IMR-90 (cell line): Measurements from ENCODE around the gene WDCP. TPM values are rescaled to one million over a fixed set of nuclear protein-coding genes. Genes with fewer than 3 reads are reported as not detected.
"Not testable (repeated sequence)": the region's sequence is repeated elsewhere in the genome, so short reads cannot be mapped to it uniquely, and the experiment has no call there.

ENCODE experiments used
- ATAC-seq: fragments of 200-7000 bp; cut with Tn5 transposase; 2 replicates; pipeline ENCODE4 v1.9.1; 2020; ENCODE audit warnings: low read depth, mild to moderate bottlenecking, moderate library complexity
- BruUV-seq: library from RNA; stranded (reverse); fragments of 400-500 nt; replicated peaks from 2 replicates; lab custom pipeline; 2021; lab: Mats Ljungman, UMichigan
- CTCF ChIA-PET: fragments of 300-600 bp; formaldehyde crosslinking; extraction: SDS; loops from one replicate; lab custom pipeline; 2021; ENCODE audit warnings: antibody characterized with exemption; lab: Yijun Ruan, JAX
- POLR2A ChIA-PET: fragments of 300-600 bp; sonication (Branson Sonifier 250); formaldehyde crosslinking; loops from one replicate; lab custom pipeline; 2022; ENCODE audit warnings: antibody characterized with exemption; ENCODE audit not compliant: unreplicated experiment; lab: Charles Lee
- DNase-seq: peaks from one replicate; pipeline ENCODE4 v3.0.0; 2013
- H2AFZ ChIP-seq: replicated peaks from 2 replicates; pipeline ENCODE3; 2013; ENCODE audit warnings: low read length, mild to moderate bottlenecking; ENCODE audit not compliant: poor library complexity
- H2AK5ac ChIP-seq: 2 replicates; pipeline ENCODE4 v1.6.1; 2013; ENCODE audit warnings: low read depth, low read length, inconsistent platforms
- H2AK9ac ChIP-seq: replicated peaks from 2 replicates; pipeline ENCODE3; 2013; ENCODE audit warnings: mild to moderate bottlenecking, low read depth, low read length, moderate library complexity; ENCODE audit not compliant: poor library complexity
- H2BK120ac ChIP-seq: 2 replicates; pipeline ENCODE4 v1.6.1; 2013; ENCODE audit warnings: low read depth, low read length, inconsistent platforms
- H2BK15ac ChIP-seq: 3 replicates; pipeline ENCODE4 v1.6.1; 2013; ENCODE audit warnings: low read depth, low read length, inconsistent platforms
- H2BK20ac ChIP-seq: 2 replicates; pipeline ENCODE4 v1.6.1; 2013; ENCODE audit warnings: low read depth, mild to moderate bottlenecking, inconsistent platforms, low read length, moderate library complexity
- H2BK5ac ChIP-seq: 2 replicates; pipeline ENCODE4 v1.6.1; 2013; ENCODE audit warnings: mild to moderate bottlenecking, low read depth, low read length, inconsistent platforms; ENCODE audit not compliant: poor library complexity, severe bottlenecking
- H3K14ac ChIP-seq: replicated peaks from 2 replicates; pipeline ENCODE4 v1.6.1; 2013; ENCODE audit warnings: low read depth, low read length, inconsistent platforms
- H3K18ac ChIP-seq: 2 replicates; pipeline ENCODE4 v1.6.1; 2013; ENCODE audit warnings: low read depth, low read length, control low read depth
- H3K23ac ChIP-seq: 2 replicates; pipeline ENCODE4 v1.6.1; 2013; ENCODE audit warnings: low read depth, low read length, inconsistent platforms
- H3K27ac ChIP-seq: 2 replicates; pipeline ENCODE4 v1.5.1; 2013; ENCODE audit warnings: mild to moderate bottlenecking, control low read depth, low read length; ENCODE audit not compliant: insufficient read depth
- H3K27me3 ChIP-seq: 2 replicates; pipeline ENCODE4 v1.6.1; 2013; ENCODE audit warnings: low read length; ENCODE audit not compliant: control insufficient read depth, insufficient read depth
- H3K36me3 ChIP-seq: 2 replicates; pipeline ENCODE4 v1.6.1; 2013; ENCODE audit warnings: low read length, mixed read lengths; ENCODE audit not compliant: control insufficient read depth, insufficient read depth
- H3K4ac ChIP-seq: 2 replicates; pipeline ENCODE4 v1.6.1; 2013; ENCODE audit warnings: low read depth, low read length, inconsistent platforms
- H3K4me1 ChIP-seq: 2 replicates; pipeline ENCODE4 v1.6.1; 2013; ENCODE audit warnings: low read length, mixed read lengths; ENCODE audit not compliant: control insufficient read depth, insufficient read depth
- H3K4me2 ChIP-seq: 2 replicates; pipeline ENCODE4 v1.6.1; 2013; ENCODE audit warnings: low read depth, mild to moderate bottlenecking, control low read depth, low read length, moderate library complexity
- H3K4me3 ChIP-seq: 2 replicates; pipeline ENCODE4 v1.5.1; 2013; ENCODE audit warnings: low read depth, mild to moderate bottlenecking, control low read depth, low read length, moderate library complexity; ENCODE audit not compliant: insufficient read depth
- H3K56ac ChIP-seq: 2 replicates; pipeline ENCODE4 v1.6.1; 2013; ENCODE audit warnings: low read length, inconsistent platforms; ENCODE audit not compliant: insufficient read depth; ENCODE audit errors: extremely low read depth
- H3K79me1 ChIP-seq, 2 experiments: 2 replicates each; pipeline ENCODE4 v1.6.1; 2013; ENCODE audit warnings: low read length in 2 of 2, inconsistent platforms in 1 of 2, low read depth in 1 of 2
- H3K9ac ChIP-seq: 2 replicates; pipeline ENCODE4 v1.6.1; 2013; ENCODE audit warnings: low read depth, low read length, control low read depth
- H3K9me1 ChIP-seq: 2 replicates; pipeline ENCODE4 v1.6.1; 2013; ENCODE audit warnings: low read length, inconsistent platforms; ENCODE audit not compliant: insufficient read depth
- H3K9me3 ChIP-seq: 2 replicates; pipeline ENCODE4 v1.6.1; 2013; ENCODE audit warnings: low read length; ENCODE audit not compliant: control insufficient read depth, insufficient read depth
- H4K20me1 ChIP-seq: 2 replicates; pipeline ENCODE4 v1.6.1; 2013; ENCODE audit warnings: low read length, inconsistent platforms; ENCODE audit not compliant: insufficient read depth
- H4K5ac ChIP-seq: 2 replicates; pipeline ENCODE4 v1.6.1; 2013; ENCODE audit warnings: mild to moderate bottlenecking, low read depth, low read length, control low read depth
- H4K8ac ChIP-seq, 2 experiments: 2 replicates each; pipeline ENCODE4 v1.6.1; 2013; ENCODE audit warnings: low read depth in 2 of 2, low read length in 2 of 2, control low read depth in 1 of 2, inconsistent platforms in 1 of 2
- H4K91ac ChIP-seq: 2 replicates; pipeline ENCODE4 v1.6.1; 2013; ENCODE audit warnings: low read depth, low read length, inconsistent platforms; ENCODE audit not compliant: insufficient read depth
- BHLHE40 ChIP-seq: fragments of 150-350 bp; IDR thresholded peaks from 2 replicates; pipeline ENCODE4 v1.6.1; 2016; ENCODE audit warnings: mild to moderate bottlenecking, low read depth, low read length
- FOS ChIP-seq: fragments of 150-350 bp; IDR thresholded peaks from 2 replicates; pipeline ENCODE4 v1.6.1; 2016; ENCODE audit warnings: low read depth, low read length
- MAZ ChIP-seq: IDR thresholded peaks from 2 replicates; pipeline ENCODE4 v1.6.1; 2012; ENCODE audit warnings: low read depth, mild to moderate bottlenecking, low read length, improper control_type of control experiment, moderate library complexity, borderline replicate concordance
- MXI1 ChIP-seq: IDR thresholded peaks from 2 replicates; pipeline ENCODE4 v1.6.1; 2012; ENCODE audit warnings: low read depth, mild to moderate bottlenecking, low read length, moderate library complexity, borderline replicate concordance
- SMC3 ChIP-seq: fragments of 150-350 bp; IDR thresholded peaks from 2 replicates; pipeline ENCODE4 v1.6.1; 2016; ENCODE audit warnings: low read depth, mild to moderate bottlenecking, antibody characterized with exemption, low read length, moderate library complexity
- WGBS, 2 experiments: methylation state at CpG; one replicate each; pipeline versions ENCODE4 v1.1.5 to v1.1.7; 2013; ENCODE audit warnings: missing lambda C conversion rate in 2 of 2; ENCODE audit not compliant: insufficient read length in 1 of 2; ENCODE audit errors: extremely low coverage in 2 of 2; 5-methylcytosine and 5-hydroxymethylcytosine counted together
- dilution Hi-C: fragments of 300-500 bp; cut with HindIII; formaldehyde crosslinking; loops from one replicate; pipeline ENCODE4 v1.14.3; 2018; ENCODE audit warnings: low sequenced_read_pairs; ENCODE audit not compliant: unreplicated experiment
- in situ Hi-C: fragments of 300-500 bp; cut with MboI; formaldehyde crosslinking; loops from 3 replicates; pipeline ENCODE4 v1.14.3; 2019; ENCODE audit warnings: low sequenced_read_pairs, inconsistent platforms, mixed read lengths
- intact Hi-C: fragments of 100-400 bp; cut with micrococcal nuclease; formaldehyde crosslinking; loops from 2 replicates; pipeline ENCODE4 v1.10.0; 2022
- polyA plus RNA-seq, 3 experiments: library from polyadenylated mRNA; depleted of rRNA; stranded (reverse); fragments of >200 nt; gene quantifications; 2 replicates each; pipeline ENCODE4 v1.2.3, GENCODE V29; 2012; ENCODE audit warnings: low replicate concordance in 1 of 3
- total RNA-seq: library from RNA; depleted of rRNA; stranded (reverse); fragments of >200 nt; gene quantifications from 2 replicates; pipeline ENCODE4 v1.2.3, GENCODE V29; 2012
- TF ChIP-seq, protein P1 (sequence below): conservative IDR thresholded peaks from 2 replicates; pipeline ENCODE4 v1.5.1; 2012; ENCODE audit warnings: mild to moderate bottlenecking, low read depth, low read length, improper control_type of control experiment
- TF ChIP-seq, protein P2 (sequence below): fragments of 150-350 bp; IDR thresholded peaks from 2 replicates; pipeline ENCODE4 v1.6.1; 2017; ENCODE audit warnings: mild to moderate bottlenecking, antibody characterized with exemption, low read length, low read depth

Gene WDCP
- total and polyA plus RNA-seq, 2 of the 4 experiments (the other 2 are of a cell fraction), result 6.8 to 18.6 TPM

DNA sequence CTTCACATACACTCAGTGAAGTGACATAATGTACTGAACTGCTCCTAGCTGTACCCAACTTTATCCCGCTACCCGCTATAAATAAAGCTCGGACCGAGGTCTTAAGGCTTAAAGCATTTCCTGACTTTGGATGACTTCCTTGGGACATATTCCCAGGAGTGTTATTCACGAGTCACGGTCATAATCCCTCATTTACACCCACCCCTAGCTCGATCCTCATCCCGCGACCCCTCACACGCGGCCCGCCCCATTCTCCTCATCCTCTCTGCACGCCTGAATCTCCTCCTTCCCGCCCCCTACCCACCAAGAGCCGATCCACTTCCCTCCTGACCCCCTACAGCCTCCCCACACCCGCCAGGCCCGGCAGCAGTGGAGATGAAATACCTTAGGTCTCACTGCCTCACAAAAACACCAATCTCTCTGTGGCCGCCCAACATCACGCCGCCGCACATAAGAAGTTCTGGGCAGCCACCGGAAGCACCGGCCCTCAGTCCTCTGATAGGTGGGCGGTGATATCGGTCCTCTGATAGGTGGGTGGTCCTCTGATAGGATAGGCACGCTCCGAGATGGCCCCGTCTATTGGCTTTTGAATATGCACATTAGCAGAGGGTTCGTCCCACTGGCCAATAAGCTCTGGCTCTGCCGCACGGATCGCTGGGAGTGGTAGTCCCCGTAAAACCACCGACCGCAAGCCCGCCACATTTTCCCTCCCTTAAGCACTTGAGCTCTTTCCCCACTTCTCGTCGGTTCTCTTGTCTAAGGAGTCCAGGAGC lies at the start of gene WDCP (continued):
- TF ChIP-seq, protein P1, sequence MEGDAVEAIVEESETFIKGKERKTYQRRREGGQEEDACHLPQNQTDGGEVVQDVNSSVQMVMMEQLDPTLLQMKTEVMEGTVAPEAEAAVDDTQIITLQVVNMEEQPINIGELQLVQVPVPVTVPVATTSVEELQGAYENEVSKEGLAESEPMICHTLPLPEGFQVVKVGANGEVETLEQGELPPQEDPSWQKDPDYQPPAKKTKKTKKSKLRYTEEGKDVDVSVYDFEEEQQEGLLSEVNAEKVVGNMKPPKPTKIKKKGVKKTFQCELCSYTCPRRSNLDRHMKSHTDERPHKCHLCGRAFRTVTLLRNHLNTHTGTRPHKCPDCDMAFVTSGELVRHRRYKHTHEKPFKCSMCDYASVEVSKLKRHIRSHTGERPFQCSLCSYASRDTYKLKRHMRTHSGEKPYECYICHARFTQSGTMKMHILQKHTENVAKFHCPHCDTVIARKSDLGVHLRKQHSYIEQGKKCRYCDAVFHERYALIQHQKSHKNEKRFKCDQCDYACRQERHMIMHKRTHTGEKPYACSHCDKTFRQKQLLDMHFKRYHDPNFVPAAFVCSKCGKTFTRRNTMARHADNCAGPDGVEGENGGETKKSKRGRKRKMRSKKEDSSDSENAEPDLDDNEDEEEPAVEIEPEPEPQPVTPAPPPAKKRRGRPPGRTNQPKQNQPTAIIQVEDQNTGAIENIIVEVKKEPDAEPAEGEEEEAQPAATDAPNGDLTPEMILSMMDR, result no peak
- TF ChIP-seq BHLHE40 (no peak), MXI1 (peak; percentile 62; the same call in 1 of the 2 replicates), MAZ (no peak), SMC3 (no peak), FOS (peak; percentile 14; the same call in 1 of the 2 replicates)
- TF ChIP-seq, protein P2, sequence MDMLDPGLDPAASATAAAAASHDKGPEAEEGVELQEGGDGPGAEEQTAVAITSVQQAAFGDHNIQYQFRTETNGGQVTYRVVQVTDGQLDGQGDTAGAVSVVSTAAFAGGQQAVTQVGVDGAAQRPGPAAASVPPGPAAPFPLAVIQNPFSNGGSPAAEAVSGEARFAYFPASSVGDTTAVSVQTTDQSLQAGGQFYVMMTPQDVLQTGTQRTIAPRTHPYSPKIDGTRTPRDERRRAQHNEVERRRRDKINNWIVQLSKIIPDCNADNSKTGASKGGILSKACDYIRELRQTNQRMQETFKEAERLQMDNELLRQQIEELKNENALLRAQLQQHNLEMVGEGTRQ, result 0 out of 2 replicates have a peak, but pooled peaks have one; percentile 23

DNA sequence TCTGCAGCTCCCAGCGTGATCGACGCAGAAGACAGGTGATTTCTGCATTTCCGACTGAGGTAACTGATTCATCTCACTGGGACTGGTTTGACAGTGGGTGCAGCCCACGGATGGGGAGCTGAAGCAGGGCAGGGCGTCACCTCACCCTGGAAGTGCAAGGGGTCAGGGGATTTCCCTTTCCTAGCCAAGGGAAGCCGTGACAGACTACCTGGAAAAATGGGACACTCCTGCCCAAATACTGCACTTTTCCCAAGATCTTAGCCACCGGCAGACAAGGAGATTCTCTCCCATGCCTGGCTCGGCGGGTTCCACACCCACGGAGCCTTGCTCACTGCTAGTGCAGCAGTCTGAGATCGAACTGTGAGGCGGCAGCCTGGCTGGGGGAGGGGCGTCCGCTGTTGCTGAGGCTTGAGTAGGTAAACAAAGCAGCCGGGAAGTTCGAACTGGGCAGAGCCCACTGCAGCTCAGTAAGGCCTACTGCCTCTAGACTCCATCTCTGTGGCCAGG lies 48.0 kb upstream of the WDCP start:
- H3K56ac ChIP-seq, H3K4me2 ChIP-seq, CTCF ChIA-PET, H3K9me1 ChIP-seq, H3K4ac ChIP-seq, H3K23ac ChIP-seq, H3K18ac ChIP-seq, H2AK9ac ChIP-seq, H3K14ac ChIP-seq, H4K20me1 ChIP-seq, in situ Hi-C loops, H2BK120ac ChIP-seq, H3K27ac ChIP-seq, H3K79me1 ChIP-seq, dilution Hi-C loops, H2BK20ac ChIP-seq, H2BK15ac ChIP-seq, BruUV-seq, H4K8ac ChIP-seq, DNase-seq, H4K91ac ChIP-seq, H3K36me3 ChIP-seq, ATAC-seq, H2BK5ac ChIP-seq, H2AFZ ChIP-seq, H3K4me3 ChIP-seq, intact Hi-C loops, H3K9ac ChIP-seq, H3K4me1 ChIP-seq, H3K27me3 ChIP-seq, H4K5ac ChIP-seq, H2AK5ac ChIP-seq, H3K9me3 ChIP-seq: not testable (repeated sequence)
- WGBS, 2 experiments, result 80% methylated on average over 3 of the region's 17 CpGs; no CpG with 5 or more reads in 1 of the 2 experiments
- POLR2A ChIA-PET, result interaction anchor here (0.6 kb wide), 1 partner anchor 10 kb away, joined by 3 read pairs; no protein-coding TSS in a partner anchor
